ENCODE measurements around the gene ARHGEF39.
A peak's percentile ranks its signal among the peaks of the same experiment; 100 is the strongest.

The ARHGEF39 gene

GRCh38 chr9:35691757-35692301 lies 26.8 kb upstream of the ARHGEF39 start:
- no peak for DNase-seq

GRCh38 chr9:35691334-35691650 lies 26.3 kb upstream of the ARHGEF39 start:
- DNase-seq: peak in 1 of 58 donors; percentile 14

- DNase-seq: peak in 43 of 58 donors; percentile 7 to 59 (median 30)
Measured at GRCh38 chr9:35690614-35691333, 25.8 kb upstream of the ARHGEF39 start.

- DNase-seq: peak in 1 of 58 donors; percentile 52
Measured at GRCh38 chr9:35690294-35690613, 25.3 kb upstream of the ARHGEF39 start.

- DNase-seq: peak in 2 of 58 donors; percentile 5 to 10
Measured at GRCh38 chr9:35689542-35690293, 24.7 kb upstream of the ARHGEF39 start, which contains the start of gene TPM2. Gene TPM2, minus strand, starts transcription at chr9:35689925. Its CDS starts 108 bp downstream, at chr9:35689817.

- DNase-seq: peak in 2 of 58 donors; percentile 13 to 22
Measured at GRCh38 chr9:35688558-35689541, 23.9 kb upstream of the ARHGEF39 start.

- peak in 1 of 58 donors; percentile 13 for DNase-seq
Measured at GRCh38 chr9:35687972-35688557, 23.1 kb upstream of the ARHGEF39 start.

GRCh38 chr9:35687306-35687705 lies 22.3 kb upstream of the ARHGEF39 start:
- no peak for DNase-seq

- DNase-seq: no peak
Measured at GRCh38 chr9:35686222-35687203, 21.5 kb upstream of the ARHGEF39 start.

GRCh38 chr9:35685506-35685905 lies 20.5 kb upstream of the ARHGEF39 start:
- DNase-seq: no peak

- no peak for DNase-seq
Measured at GRCh38 chr9:35684921-35685320, 19.9 kb upstream of the ARHGEF39 start.

- no peak for DNase-seq
Measured at GRCh38 chr9:35683323-35683722, 18.3 kb upstream of the ARHGEF39 start.

GRCh38 chr9:35682520-35683315 lies 17.7 kb upstream of the ARHGEF39 start:
- no peak for DNase-seq

- DNase-seq: no peak
Measured at GRCh38 chr9:35682051-35682450, 17.1 kb upstream of the ARHGEF39 start.

GRCh38 chr9:35681341-35682002 lies 16.5 kb upstream of the ARHGEF39 start:
- no peak for DNase-seq

GRCh38 chr9:35680331-35681105 lies 15.5 kb upstream of the ARHGEF39 start:
- DNase-seq: no peak

- no peak for DNase-seq
Measured at GRCh38 chr9:35679766-35680330, 14.9 kb upstream of the ARHGEF39 start.

Data from anterior cingulate cortex (tissue), 58 donors.